Sciatic nerve (tissue), 2 donors: ENCODE results near the gene ADORA2A. TPM values are rescaled to one million over a fixed set of nuclear protein-coding genes. Genes with fewer than 3 reads are reported as not detected.

Source experiments
- ATAC-seq: fragments of 200-7000 bp; cut with Tn5 transposase; one replicate; pipeline ENCODE4 v1.9.1; 2020; ENCODE audit warnings: mild to moderate bottlenecking, moderate library complexity
- DNase-seq: peaks from one replicate; pipeline ENCODE4 v3.0.0-alpha.2; 2020; ENCODE audit warnings: low spot score
- intact Hi-C: fragments of 100-400 bp; cut with DNase I; formaldehyde crosslinking; loops from one replicate; pipeline ENCODE4 v1.14.2; 2022
- total RNA-seq: library from RNA; stranded (reverse); fragmentation: NEBNext Ultra II Directional; extraction: Animal tissue kit (Norgen Biotek cat#: 25700); gene quantifications from one replicate; pipeline ENCODE4 v1.2.1, GENCODE V29; 2021
- donor health status: DM: no; HTN: no; CAD: no.
- donor health status: DM: no; HTN: no; CAD: no.

ADORA2A gene
- total RNA-seq, 1 donor from 2014 or later, result 8.4 TPM

- ATAC-seq, result peak; percentile 33
These were observed 12.1 kb upstream of the ADORA2A start for GRCh38 chr22:24414984-24415945.

GRCh38 chr22:24416095-24416494 is 11.3 kb upstream of the ADORA2A start:
- no peak for ATAC-seq
- intact Hi-C loops, result no loop called here
- DNase-seq, result no peak

More at GRCh38 chr22:24414984-24415945, 12.1 kb upstream of the ADORA2A start:
- DNase-seq, result no peak
- intact Hi-C loops, result no loop called here

DNA sequence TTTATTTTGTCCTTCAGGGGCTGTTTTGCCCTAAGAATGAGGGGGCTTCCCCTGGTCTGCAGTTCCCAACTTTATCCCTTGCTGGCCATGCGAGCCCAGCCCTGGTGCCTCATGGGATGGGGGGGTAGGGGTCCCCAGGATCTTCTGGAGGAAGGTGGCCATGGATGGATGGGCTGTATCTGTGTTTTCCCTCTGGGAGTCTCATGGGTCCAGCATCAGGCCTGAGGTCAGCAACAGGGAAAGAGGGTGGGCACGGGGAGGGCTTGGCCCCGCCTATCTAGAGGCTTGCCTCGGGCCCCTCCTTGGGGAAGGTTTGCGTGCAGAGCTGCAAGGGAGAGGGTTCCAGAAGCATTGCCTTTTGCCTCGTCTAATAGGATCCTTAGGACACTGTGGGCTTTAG is 10.8 kb upstream of the ADORA2A start:
- DNase-seq (no peak), ATAC-seq (no peak)
- intact Hi-C loops, result no loop called here

DNA sequence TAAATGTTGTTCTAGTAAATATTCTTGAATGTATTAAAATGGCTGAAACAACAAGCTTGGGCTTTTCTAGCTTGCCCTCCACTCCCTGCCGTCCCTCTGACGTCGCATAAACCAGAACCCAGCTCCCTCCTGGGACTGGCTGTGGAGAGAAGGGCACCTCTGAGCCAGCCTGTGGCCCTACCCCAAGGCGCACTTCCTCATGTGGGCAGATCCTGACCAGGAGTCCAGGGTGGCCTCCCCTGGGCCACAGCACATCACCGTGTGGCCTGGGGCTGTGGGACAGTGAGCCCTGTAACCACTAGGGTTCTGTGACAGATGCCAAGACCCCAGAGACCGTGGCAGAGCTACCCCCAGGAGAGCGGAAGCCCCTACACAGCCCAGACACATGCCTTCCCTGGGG is 10.2 kb upstream of the ADORA2A start:
- intact Hi-C loops, result no loop called here
- no peak for DNase-seq
- no peak for ATAC-seq

DNA sequence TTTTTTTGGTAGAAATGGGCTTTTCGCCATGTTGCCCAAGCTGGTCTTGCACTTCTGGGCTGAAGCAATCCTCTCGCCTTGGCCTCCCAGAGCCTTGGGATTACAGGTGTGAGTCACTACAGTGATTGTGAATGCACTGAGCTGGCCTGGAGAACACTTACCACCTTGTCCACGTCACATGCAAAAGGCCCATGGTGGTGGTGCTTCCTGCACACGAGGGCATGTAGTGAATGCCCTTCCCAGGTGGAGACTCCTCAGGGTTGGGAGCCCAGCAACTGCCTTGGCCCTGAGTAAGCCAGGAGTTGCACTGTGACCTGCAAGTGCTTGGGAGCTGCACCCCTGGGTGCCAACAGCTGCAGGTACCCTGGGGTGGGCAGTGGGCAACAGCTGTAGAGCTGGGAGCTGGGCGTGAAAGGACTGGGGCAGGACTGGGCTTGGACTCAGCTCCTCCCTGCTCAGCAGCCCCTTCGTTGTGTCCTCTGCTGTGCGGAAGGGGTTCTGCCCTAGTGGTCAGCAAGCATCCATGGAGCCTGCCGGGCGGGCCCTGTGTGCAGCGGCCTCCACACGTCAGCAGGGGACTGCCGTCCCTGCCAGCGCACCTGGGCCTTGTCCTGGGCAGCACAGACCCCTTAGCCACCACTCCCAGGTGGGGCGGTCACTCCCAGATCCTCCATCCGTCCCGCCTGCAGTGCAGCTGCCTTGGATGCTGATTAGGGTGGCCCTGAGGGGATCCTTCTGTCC is 9.3 kb upstream of the ADORA2A start:
- intact Hi-C loops, result no loop called here
- ATAC-seq (no peak), DNase-seq (no peak)

- no peak for DNase-seq
- intact Hi-C loops, result no loop called here
- no peak for ATAC-seq
These were observed 8.5 kb upstream of the ADORA2A start for GRCh38 chr22:24418786-24419474.

GRCh38 chr22:24419475-24419850 is 7.9 kb upstream of the ADORA2A start:
- intact Hi-C loops, result no loop called here
- DNase-seq (no peak), ATAC-seq (no peak)

GRCh38 chr22:24420072-24420976 is 7.1 kb upstream of the ADORA2A start:
- intact Hi-C loops, result loop anchor here (10.0 kb wide), 1 partner anchor 94 kb away; no protein-coding TSS in a partner anchor
- ATAC-seq (peak; percentile 12), DNase-seq (no peak)

GRCh38 chr22:24420977-24421343 is 6.4 kb upstream of the ADORA2A start:
- DNase-seq (no peak), ATAC-seq (no peak)
- intact Hi-C loops, result loop anchor here (10.0 kb wide), 1 partner anchor 94 kb away; no protein-coding TSS in a partner anchor

GRCh38 chr22:24421428-24421931 is 5.9 kb upstream of the ADORA2A start:
- ATAC-seq, result no peak
- intact Hi-C loops, result loop anchor here (10.0 kb wide), 1 partner anchor 93 kb away; no protein-coding TSS in a partner anchor

DNA sequence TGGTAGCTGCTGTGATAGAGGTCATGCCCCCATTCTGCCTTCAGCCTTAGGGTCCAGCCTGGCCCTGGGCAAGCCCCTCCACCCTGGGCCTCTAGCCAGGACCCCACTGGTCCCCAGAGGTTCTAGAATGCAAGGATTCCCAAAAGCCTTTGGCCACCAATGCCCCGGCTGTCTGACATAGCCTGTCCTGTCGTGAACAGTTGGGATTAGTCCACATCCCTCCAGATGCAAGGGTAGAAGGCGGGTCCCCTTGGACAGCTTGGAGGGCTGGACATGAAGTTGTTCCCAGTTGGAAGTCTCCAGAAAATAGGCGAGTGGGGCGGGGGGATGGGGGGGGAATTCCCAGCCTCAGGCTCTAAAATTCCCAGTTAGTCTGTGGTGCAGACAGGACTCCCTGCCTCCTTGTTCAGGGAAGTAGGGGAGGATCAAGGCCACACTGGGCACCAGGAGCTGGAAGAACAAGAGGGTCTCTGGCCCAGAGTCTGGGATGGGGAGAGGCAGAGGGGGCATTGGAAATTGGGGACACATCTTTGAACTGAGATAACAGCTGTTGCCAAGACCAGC is 5.2 kb upstream of the ADORA2A start:
- no peak for ATAC-seq
- no peak for DNase-seq
- intact Hi-C loops, result loop anchor here (10.0 kb wide), 1 partner anchor 93 kb away; no protein-coding TSS in a partner anchor

More at GRCh38 chr22:24421428-24421931, 5.9 kb upstream of the ADORA2A start:
- DNase-seq, result no peak

DNA sequence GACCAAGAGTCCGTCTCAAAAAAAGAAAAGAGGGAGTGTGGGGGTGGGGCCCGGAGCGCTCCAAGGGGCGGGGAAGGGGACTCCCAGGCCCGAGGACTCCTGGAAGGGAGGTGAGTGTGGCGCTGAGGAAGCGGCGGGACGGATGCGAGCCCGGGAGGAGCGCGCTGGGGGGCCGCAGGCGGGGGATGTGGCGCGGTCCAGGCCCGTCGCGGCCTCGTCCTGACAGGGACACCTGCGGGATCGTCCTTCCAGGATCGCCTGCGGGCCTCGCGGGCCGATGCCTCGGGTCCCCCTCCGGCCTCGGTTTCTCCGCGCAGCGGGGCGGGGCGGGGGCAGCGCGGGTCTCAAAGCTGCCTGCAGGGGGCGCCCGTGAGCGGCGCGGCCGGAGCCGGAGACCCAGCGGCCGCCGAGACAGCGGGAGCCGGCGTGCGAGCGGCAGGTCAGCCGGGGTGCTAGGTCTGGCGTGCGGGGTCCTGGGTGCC is 3.8 kb upstream of the ADORA2A start:
- ATAC-seq (peak; percentile 36), DNase-seq (peak; percentile 82)
- intact Hi-C loops, result loop anchor here (10.0 kb wide), 1 partner anchor 91 kb away; no protein-coding TSS in a partner anchor

DNA sequence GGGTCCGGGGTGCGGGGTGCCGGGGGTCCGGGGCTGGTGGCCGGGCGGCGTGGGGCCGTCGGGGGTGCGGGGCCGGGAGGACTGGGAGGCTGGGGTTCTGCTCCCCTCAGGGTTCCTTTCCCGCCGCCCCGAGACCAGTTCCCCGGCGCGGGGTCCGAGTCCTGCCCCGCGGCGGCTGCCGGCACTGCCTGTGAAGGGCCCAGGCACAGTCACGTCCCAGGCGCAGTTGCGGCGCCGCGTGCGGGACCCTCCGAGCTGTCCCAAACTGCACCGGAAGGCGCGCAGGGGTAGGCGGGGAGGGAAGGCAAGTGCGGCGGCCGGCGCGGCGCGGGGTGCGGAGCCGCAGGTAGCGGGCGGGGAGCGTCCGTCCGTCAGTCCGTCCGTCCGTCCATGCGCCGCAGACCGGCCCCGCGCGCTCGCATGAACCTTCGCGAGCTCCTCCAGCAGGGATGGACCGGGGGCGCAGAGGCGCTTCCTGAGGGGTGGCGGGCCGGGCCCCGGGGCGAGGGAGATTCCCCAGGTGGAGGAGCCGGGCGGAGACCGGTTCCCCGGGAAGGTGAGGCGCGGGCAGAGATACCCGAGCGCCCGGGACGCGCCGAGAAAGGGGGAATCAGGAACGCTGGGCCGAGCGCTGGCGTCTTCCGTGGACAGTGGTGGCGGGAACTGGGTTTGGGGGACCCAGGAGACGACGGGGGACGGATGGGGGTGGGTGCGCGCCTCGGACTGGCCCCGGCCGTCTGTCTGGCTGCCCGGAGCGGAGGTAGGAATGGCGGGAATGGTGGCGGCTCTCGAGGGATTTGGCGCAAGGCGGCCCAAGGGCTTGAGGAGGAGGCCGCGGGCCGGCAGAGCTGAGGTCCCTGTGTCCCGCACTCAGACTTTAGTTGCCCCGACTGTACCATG is 3.1 kb upstream of the ADORA2A start:
- intact Hi-C loops, result loop anchor here (10.0 kb wide), 1 partner anchor 91 kb away; no protein-coding TSS in a partner anchor
- no peak for ATAC-seq
- no peak for DNase-seq

DNA sequence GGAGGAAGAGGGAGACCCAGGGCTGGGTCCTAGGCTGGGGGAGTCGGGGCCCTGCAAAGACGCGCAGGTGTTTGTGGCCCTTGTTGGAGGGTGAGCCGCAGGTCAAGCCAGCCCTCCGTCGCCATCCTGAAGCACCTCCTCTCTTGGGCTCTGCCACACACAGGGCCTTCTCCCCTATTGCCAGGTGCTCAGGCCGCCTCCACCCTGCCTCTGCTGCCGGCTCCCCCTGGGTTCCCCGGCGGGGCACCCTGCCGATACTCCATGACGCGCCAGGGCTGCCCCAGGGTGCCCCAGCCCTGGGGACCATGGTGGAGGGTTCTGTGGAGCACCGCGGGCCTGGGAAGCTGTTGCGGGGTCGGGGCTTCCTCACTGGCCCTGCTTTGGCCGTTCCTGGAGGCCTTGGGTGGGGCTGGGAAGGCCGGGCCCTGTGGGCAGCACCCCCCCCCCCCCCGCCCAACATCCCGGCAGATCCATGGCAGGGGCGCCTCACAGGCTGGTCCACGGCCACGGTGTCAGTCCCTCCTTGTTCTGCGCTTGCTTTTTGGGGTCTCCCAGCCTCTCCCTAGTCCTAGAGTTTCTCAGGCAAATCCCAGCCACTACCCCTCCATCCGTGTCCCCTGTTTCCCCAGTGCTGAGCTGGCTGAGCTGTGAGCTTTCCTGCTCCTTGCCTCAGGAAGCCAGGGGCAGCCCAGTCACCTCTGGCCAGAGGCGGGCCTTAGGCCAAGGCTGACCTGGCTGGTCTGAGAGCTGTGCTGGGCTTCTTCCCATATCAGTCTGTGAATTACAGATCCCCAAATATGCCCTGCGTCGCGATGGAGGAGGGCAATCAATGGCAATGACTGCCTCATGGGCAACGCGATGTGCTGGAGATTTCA is 2.3 kb upstream of the ADORA2A start:
- DNase-seq (no peak), ATAC-seq (no peak)
- intact Hi-C loops, result loop anchor here (10.0 kb wide), 1 partner anchor 90 kb away; no protein-coding TSS in a partner anchor

DNA sequence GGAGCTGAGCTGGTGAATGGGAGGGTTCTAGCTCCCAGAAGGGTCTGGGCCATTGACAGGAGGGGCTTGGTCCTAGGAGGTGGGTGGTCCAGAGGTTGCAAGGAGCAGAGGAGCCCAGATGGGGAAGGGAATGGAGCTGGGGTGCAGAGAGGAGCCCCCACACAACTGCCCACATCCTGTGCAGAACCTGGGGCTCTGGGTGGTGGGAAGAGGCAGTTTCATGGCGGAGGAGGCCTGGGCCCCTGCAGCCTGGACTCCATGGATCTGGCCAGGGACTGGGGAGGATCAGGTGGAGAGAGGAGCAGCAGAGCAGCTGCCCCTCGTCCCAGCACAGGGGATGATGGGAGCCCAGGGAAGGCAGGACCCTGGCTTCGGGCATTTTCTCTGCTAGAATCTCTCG is 963 bp upstream of the ADORA2A start:
- DNase-seq, result no peak
- intact Hi-C loops, result loop anchor here (2.0 to 10.0 kb wide), 2 partner anchors 42 to 88 kb away; no protein-coding TSS in a partner anchor
- no peak for ATAC-seq
